Stimulated activated CD4-positive, alpha-beta T cell treated with anti-CD3 and anti-CD28 coated beads, Interleukin-12 subunit alpha, Interleukin-12 subunit beta, amount 100 ng/mL, for 4 hours (primary cell): Measurements from ENCODE around the gene JUN.
"Not testable (repeated sequence)": the region's sequence is repeated elsewhere in the genome, so short reads cannot be mapped to it uniquely, and the experiment has no call there.

Source experiments
- DNase-seq: peaks from one replicate; pipeline ENCODE4 v3.0.0-alpha.2; 2020

The JUN gene

DNA sequence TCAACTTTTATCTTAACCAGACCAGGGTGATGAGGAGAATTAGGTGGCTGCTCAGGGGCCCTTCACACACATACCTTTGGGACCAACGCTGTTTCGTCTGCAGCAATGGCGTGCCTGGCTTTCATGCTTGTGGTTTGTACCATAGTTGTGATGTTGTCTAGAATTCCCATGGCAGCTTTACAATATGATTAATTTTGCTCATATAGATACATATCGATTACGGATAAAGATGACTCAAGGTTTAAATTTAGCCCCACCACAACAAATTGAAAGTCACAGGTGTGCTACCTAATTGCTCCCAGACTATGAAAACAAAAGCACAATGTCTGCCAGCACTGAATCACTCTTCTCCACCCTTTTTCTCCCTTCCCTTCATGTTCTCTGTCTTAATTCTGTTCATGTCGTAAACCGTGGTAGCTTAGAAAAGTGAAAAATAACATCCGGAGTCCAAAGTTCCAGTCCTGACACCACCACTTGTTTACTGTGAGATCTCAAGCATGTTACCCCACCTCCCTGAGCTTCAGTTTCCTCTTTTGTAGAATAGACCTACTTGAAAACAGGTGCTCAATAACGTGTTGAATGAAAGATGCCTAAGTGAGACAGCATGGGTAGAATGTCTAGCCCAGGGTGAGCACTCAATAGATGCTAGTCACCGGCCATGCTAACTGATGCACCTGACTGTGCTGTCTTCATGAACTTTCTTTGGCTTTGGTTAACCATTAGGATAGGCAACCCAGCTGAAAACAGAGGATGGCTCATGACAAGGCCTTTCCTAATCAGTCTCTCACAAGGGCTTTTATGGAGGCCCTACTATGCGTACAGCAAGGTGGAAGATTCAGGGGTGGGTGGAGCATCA is 22.1 kb upstream of the JUN start:
- DNase-seq, result no peak

DNA sequence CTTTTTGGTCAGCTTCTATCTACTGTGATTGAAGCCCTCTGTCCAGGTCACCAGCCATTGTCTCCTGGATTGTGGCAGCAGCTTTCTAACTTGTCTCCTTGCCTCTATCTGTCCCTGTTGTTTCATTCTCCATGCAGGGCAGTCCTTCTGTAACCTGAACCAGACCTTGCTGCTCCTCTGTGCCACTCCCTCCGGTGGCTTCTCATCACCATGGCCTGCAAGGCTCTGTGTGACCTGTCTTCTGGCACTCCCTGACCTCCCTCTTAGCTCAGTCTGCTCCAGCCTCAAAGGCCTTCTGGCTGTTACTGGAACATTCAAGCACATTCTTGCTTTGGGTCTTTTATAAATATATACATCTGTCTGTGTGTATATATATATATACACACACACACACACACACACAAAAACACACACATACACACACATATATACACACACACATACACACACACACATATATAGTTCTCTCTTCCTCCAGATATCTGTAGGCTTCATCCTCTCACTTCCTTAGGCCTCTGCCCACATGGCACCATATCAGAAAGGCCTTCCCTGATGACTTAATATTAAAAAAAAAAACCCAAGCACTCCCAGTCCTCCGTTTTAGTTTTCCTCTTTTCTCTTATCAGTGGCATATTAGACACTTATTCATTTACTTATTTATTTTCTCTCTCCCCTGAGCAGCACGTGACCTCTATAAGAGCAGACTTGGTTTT is 21.2 kb upstream of the JUN start:
- no peak for DNase-seq

DNA sequence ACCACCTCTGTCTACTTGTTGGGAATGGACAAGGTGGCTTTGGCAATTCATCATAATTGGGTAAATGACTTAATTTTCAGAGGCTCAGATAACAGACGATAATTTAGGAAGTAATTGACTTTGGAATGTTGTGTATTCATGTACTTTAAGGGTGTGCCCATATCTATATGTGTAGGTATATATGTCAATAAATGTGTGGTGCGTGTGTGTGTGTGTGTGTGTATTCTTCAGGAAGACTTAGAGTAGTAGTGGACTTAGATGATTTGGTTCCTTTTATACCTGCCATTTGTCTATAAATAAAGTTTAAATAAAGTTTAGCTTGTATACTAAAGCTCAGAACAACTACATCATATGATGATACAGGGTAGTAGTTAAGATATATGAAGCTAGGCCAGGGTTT is 20.0 kb upstream of the JUN start:
- no peak for DNase-seq

DNA sequence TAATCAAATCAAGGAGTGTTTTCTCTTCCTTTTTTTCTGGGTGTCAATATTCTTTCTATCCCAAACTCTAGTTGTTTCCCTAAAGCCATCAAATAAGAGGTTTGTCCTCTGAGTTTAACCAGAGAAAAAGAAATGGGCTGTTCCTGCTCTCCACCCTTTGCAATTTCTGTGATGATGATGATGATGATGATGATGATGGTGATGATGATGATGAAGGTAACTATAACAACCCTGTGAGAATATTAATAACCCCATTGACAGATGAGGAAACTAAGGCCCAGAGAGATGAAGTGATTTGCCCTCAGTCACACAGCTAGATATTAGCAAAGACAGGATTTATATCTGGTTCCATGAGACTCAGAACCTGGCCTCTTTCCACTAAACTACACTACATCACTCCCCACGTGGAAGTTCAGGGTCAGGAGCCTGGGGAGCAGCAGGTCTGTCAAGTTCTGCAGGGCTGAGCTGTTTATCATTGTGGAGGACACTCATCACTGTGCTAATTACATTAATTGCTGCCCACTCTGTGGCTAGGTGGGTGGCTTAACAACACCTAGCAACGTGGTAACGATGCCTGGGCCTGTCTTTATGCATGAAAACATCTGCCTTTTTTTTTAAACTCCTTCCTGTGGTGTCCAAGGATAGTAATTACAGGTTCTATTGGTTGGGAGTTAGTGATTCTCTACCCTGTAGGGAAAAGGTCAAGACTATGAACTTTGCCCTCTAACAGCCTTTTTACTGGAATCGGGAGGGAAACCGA is 19.0 kb upstream of the JUN start:
- no peak for DNase-seq

DNA sequence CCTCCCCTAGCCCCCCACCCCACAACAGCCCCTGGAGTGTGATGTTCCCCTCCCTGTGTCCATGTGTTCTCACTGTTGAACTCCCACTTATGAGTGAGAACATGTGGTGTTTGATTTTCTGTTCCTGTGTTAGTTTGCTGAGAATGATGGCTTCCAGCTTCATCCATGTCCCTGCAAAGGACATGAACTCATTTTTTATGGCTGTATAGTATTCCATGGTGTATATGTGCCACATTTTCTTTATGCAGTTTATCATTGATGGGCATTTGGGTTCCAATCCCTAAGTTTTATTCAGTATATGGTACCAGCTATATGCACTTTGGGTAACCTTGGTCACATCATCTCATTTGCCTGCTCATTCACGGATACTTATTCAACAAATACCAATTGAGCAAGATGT is 17.4 kb upstream of the JUN start:
- not testable (repeated sequence) for DNase-seq

DNA sequence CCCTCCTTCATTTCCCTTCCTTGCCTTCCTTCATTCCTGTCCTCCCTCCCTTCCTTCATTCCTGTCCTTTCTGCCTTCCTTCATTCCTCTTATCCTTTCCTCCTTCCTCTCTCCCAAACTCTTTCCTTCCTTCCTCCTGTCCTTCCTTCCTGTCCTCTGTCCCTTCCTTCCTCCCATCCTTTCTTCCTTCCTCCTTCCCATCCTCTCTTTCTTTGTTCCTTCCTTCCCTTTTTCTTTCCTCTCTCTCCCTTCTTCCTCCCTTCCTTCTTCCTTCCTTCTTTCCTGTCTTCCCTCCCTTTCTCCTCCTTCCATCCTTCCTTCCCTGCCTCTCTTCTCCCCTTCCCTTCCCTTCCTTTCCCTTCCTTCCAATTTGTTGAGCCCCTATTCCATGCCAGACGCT is 15.8 kb upstream of the JUN start:
- DNase-seq, result no peak

DNA sequence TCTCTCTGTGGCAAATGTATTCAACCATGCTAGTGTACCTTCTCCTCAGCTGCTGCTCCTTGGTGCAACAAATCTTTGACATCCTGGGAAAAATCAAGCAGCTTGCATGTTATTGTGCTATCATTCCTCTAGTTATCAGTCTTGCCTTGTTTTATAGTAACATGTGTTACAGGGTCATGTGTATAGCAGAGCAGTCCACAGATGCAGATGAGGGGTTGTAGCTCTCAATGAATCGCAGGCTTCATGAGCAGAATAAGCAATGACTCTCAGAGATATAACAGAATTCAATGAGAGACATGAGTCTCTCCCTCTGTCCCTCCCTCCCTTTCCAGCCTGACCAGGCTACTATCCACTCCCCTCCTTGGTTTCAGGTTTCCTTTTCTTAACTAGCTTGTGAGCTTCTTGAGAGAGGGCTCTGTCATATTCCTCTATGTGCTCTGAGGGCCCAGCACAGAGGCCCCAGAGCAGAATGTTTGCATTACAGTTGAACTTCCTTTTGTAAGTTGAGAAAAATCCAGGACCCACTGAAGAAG is 15.1 kb upstream of the JUN start:
- no peak for DNase-seq

DNA sequence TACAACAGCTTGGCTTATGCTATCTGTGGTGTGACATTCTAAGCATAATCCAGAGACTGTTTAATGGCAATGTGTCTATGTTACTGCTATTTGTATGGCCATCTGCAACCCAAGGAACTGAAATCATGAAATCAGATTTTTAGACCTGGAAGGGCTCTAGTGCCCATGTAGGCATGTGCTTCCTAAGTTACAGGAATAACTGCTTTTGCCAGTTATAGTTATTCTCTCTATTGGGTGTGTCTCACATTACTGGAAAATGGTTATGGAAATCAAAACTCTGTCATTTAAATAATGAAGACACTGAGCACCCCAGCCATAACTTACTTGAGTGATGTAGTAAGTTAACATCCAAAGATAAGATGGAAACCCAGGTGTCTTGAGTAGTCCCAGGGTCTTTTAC is 12.6 kb upstream of the JUN start:
- DNase-seq, result no peak

DNA sequence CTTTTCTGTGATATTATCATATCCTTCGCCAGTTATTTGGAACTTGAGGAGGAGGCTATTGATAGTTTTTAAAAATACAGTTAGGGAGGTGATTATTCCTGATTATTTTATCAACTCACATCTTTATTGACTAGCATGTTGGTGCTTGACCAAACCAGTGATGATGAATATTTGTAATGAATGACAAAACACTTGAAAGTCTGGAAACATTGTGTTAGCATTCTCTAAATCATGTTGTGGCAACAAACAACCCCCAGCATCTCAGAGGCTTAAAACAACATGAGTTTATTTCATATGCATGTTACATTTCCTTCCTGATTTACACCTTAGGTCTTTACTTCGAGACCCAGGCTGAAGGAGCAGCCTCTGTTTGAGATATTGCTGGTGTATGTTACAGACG is 10.7 kb upstream of the JUN start:
- DNase-seq, result no peak

DNA sequence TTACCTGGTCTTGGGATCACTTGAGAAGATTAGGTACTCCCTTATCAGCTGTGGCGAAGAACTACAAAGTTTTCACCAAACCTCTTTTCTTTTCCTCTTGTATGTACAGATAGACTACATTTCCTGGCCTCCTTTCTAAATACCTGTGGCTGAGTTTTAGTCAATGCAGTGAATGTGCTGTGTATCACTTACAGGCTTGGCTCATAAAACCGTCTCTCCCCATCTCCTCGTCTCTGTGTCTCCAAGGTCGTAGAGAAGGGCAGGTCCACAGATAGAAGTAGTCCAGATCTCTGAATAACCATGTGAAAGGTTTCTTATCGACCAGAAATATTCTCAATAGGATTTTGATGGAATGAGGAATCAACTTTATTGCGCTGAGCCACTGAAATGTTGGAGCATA is 9.0 kb upstream of the JUN start:
- no peak for DNase-seq

DNA sequence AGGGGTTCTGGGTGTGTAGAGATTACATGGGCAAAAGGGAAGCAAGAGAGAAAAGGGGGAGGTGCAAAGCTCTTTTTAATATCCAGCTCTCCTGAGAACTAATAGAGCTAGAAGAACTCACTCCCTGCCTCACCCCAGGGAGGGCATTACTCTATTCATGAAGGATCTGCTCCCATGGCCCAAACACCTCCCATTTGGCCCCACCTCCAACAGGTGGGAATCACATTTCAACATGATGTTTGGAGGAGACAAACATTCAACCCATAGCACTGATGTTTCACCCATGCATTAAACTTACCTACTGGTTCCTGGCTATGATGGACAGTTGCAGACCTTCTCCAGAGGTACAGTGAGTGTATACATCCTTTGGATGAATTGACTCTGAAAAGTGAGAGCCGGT is 7.3 kb upstream of the JUN start:
- DNase-seq, result no peak

DNA sequence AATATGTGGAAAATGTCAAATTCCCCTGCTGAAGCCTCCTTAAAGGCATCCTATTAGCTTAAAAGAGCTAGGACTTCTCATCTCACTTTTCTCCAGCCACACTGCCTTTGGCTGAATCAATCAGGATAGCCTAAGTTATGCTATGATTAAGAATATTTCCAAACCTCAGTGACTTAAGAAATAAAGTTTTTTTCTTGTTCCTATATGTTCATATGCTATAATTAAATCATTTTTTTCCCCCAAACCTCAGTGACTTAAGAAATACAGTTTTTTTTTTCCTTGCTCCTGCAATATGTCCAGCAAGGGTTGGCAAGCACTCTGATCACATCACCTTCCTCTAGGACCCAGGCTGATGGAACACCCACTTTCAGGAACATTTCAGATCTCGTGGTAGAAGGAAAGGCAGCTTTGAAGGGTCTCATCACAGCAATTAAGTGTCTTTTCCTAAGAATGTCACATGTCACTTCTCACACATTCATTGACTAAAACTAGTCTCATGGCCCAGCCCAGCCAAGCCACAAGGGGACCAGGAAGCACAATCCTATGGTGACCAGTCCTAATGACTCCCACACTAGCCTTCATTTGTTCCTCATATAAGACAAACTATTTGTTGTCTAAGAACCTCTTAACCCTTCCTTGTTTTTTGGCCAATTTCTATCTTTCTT is 6.3 kb upstream of the JUN start:
- no peak for DNase-seq

DNA sequence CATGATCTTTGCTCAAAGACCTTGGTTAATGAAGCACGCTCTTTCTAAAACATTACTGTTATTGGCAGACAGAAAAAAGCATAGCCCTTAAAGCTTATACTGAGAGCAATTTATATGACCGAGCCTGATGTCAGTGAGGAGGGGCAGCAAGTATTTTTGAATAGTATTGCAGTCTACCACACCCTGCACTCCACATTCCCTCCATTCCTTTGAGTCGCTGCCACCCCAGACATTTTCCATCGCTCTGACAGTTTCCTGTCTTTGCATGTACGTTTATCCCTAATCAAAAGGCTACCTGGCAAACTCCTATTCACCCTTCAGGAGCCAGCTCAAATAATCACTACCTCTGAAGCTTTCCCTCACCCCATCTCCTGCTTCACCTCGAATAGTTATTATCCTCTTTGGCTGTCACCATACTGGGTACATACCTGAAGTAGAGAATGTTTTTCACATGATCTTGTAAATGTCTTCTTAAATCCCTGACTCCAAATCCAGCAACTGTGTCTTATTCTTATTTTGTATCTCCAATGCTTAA is 5.5 kb upstream of the JUN start:
- DNase-seq, result no peak

DNA sequence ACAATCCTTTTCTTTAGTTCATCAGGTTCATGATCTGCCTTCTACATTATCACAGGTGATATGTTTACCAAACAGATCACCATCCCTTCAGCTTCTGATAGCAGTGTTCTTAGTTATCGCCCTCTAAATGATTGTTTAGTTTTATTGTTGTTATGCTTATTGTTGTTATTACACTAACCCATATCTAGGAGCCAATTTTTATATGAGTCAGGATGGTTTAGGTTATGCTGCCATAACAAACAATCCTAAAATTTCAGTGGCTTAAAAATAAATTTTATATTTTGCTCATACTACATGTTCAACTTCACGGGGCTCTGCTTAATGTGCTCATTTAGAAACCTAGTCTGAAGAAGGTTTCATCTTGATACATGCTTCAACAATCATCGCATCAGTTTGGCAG is 4.4 kb upstream of the JUN start:
- no peak for DNase-seq

DNA sequence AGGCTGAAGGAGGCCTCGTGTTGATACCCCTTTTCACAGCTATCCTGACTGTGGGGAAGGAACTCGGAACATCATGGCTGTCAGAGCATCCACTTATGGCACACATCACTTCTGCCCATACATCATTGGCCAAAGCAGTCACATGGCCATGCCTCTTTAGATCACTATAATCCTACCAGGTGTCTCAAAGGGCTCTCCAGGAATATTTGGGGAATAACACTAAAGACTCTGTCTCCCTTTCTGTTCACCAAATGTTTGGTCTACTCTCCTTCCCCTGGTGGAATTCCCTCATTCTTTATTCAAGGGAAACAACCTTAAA is 3.0 kb upstream of the JUN start:
- DNase-seq, result no peak

DNA sequence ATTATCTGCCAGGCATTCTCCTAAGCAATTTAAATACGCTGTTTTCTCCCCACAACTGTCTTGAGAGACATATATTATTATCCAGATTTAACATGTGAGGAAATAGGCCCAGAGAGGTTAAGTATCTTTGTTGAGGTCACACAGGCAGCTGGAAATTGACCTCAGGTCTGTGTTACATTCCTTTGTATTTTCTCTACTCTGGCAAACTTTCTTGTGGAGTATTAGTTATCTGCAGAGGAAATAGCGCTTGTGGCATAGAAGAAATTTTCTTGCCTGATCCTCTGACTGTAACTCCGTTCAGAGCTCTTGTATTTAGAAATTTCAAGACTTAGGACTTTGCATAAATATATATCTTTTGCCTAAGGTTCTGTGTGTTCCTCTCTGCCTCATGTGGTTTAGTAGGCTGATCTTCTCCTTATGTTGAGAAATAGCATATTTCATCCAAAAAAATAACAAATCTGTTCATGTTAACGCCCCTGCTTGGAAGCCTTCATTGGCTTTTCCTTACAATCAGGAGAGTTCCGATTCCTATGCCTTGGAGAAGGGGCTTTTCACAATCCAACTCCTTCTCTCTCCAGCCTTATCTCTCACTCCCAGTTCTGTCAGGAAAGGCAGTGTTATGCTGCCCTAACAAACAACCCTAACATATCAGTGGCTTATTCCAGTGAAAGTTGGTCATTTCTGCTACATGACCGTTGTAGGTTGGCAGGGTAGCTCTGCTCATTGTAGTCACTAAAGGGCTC is 2.5 kb upstream of the JUN start:
- no peak for DNase-seq

DNA sequence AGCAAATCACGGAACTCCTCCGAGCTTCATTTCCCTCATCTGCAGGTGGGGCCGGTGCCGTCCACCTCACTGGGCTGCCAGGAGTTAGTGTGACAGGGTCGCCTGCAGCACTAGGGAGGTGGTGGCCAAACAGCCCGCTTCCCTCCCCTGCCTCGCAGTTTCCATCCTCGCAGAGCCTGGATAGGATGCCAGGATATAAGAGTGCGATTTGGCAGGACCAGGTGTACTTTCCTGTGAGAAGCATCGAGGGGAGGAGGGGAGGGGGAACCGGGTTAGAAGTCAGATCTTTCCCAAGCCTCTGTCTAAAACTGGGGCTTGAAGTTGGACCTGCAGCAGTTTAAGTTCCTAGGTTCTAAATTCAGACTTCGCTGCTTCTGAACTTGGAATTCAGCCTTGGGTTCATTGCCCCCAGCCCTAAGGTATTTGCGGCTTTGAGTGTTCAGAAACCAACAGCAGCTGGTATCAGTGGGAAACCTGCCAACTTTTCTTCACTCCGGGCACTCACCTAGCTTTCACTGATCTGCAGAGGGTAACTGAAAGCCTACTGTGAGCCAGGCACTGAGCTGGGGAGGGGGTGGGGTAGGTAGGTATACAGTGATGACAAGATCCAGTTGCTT is 1.7 kb upstream of the JUN start:
- peak; percentile 15 for DNase-seq

DNA sequence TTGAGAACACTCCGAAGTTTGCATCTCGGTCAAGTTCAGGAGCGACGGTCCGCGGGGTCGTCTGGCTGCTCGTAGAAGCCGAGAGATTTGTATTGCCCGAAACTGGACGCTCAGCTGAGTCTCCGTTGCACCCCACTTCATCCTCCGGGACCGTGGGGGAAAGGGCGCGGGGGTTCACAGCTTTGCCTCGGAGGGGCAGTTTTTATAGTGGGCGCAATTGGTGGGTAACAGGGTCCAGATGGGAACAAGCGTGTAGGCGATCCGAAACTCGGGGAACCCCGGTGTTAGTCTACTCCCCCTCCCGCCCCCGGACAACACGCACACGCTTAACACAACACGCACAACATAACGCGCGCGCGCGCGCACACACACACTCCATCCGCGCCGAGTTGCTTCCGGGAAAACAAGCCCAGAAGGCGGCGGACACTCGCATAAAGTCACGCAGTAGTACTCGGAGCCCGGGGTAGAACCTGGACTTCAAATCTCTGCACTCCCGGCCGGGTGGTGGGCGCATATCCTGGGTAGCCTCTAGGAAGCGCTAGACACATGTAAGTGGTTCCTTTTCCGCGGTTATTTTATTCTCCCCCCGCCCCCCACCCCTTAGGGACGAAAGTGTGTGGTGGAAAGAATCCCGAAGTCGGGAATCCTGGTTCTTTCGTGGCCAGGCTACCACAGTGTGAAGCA is 1.1 kb upstream of the JUN start:
- peak; percentile 69 for DNase-seq

DNA sequence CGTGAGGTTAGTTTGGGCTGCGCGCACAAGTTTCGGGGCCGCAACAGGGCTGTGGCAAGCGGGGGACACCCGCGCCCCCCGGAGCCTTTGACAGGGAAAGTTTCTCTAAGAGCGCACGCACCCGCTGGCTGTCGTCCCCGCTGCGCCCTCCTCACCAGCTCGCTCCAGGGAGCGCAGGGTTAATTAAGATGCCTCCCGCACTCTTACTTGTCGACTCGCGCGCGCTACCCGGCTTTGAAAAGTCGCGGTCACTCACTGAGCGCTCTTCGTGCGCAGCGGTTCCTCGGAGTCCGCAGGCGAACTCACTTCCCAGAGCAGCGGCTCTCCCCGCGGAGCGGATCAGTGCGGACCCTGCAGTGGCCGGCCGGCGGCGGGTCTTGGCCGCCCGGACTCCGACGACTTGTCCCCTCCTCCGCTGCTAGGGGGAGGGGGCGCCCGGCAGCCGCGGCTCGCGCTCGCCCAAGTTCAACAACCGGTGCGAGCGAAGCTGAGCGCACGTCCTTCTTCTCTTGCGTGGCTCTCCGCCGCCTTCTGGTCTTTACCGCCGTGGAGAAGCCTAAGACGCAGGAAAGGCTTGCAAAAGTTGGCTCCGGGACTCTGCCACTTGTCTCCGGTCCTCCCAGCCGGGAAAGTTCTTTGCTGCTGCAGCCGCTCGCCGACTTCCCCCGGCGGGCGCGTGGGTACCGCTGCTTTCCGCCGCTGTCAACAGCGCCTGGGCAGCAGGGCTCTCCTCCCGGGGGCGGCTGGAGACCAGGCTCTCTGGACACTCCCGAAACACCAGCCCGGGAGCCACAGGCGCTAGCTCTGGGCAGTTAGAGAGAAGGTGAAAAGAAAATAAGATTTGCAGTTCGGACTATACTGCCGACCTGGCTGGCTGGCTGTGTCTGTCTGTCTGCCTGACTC is 506 bp downstream of the JUN start:
- peak; percentile 26 for DNase-seq
